ENCODE results near the gene ULK1. TPM values are rescaled to one million over a fixed set of nuclear protein-coding genes. Genes with fewer than 3 reads are reported as not detected.
"Not testable (repeated sequence)": the region's sequence is repeated elsewhere in the genome, so short reads cannot be mapped to it uniquely, and the experiment has no call there.

ULK1 gene
- polyA plus RNA-seq, 1 donor: 27.3 TPM

DNA sequence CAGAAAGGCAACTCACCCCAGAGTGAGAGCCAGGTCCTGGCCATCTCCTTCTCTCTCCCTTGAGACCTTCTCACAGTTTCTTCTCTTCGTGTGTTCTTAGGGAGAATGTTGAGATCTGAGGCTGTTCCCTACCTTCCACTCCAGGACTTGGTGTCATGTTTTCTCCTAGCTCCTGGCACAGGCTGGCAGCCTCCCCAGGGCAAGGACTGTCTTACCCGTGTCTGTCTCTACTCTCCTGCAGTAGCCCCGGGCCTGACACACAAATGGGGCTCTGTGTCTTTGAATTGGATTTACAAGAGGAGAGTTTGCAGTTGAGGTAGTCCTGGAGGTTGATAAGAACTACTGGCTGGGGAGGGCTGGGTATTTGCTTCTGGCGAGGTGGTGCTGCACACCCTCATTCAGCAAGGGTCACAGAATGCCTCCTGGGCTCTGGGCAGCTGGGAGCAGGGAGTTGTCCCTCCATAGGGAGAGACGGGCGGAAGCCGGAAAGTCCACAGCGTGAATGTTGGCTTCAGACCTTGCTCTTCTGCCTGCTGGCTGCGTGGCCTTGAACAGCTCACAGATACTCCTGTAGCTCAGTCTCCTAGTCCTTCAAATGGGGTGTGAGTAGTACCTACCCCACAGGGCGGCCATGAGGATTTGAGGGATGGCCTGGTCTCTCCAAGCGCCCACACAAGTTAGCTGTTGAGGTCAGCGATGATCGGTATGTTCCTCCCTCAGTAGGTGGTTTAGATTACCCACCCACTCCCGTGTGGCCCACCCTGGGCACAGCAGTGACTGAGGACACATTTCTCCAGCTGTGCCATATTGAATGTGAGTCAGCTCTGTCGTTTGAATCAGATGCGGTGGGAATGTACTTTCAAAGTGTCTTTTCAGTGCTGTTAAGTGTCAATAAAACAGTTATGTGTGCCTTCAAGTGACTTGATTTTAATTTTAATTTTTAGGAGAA lies 65.5 kb downstream of the ULK1 start:
- 71% methylated on average over 1 of the region's 16 CpGs for WGBS (ENCODE audit: insufficient coverage, low lambda C conversion rate)
- no peaks in the 10 kb centered on the region for H3K4me1 ChIP-seq (ENCODE audit: control insufficient read depth, insufficient read depth, low read length)
- H3K36me3 ChIP-seq (ENCODE audit: control insufficient read depth, insufficient read depth, low read length): peaks cover 10% of the 10 kb centered on the region
- no peak overlapping the region for H3K27ac ChIP-seq (ENCODE audit: low read length)
- DNase-seq: no peak
- H3K9me3 ChIP-seq (ENCODE audit: control insufficient read depth, low read depth, low read length): no peaks in the 10 kb centered on the region
- no peak overlapping the region for H3K4me3 ChIP-seq (ENCODE audit: low read length)
- no peaks in the 10 kb centered on the region for H3K27me3 ChIP-seq (ENCODE audit: control insufficient read depth, insufficient read depth, low read length)

DNA sequence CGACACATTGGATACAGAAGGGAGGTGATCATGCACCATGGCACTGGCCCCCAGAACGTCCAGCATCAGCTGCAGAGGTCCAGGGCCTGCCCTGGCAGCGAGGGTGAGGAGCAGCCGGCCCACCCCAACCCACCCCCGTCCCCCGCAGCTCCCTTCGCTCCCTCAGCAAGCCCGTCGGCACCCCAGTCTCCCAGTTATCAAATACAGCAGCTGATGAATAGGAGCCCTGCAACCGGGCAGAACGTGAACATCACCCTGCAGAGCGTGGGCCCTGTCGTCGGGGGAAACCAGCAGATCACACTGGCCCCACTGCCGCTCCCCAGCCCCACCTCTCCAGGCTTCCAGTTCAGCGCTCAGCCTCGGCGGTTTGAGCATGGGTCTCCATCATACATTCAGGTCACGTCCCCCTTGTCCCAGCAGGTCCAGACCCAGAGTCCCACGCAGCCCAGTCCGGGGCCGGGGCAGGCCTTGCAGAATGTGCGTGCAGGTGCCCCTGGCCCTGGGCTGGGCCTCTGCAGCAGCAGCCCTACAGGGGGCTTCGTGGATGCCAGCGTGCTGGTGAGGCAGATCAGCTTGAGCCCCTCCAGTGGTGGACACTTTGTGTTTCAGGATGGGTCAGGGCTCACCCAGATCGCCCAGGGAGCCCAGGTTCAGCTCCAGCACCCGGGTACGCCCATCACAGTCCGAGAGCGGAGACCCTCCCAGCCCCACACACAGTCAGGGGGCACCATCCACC lies 66.3 kb downstream of the ULK1 start:
- H3K27ac ChIP-seq (ENCODE audit: low read length); H3K4me1 ChIP-seq (ENCODE audit: control insufficient read depth, insufficient read depth, low read length): not testable (repeated sequence)

DNA sequence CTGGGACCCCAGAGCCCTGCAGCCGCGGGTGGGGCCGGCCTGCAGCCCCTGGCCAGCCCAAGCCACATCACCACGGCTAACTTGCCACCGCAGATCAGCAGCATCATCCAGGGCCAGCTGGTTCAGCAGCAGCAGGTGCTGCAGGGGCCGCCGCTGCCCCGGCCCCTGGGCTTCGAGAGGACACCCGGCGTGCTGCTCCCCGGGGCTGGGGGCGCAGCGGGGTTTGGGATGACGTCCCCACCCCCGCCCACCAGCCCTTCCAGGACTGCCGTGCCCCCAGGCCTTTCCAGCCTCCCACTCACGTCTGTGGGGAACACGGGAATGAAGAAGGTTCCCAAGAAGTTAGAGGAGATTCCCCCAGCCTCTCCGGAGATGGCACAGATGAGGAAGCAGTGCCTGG lies 66.9 kb downstream of the ULK1 start:
- H3K9me3 ChIP-seq (ENCODE audit: control insufficient read depth, low read depth, low read length); H3K27me3 ChIP-seq (ENCODE audit: control insufficient read depth, insufficient read depth, low read length); H3K27ac ChIP-seq (ENCODE audit: low read length); DNase-seq; H3K4me1 ChIP-seq (ENCODE audit: control insufficient read depth, insufficient read depth, low read length); H3K4me3 ChIP-seq (ENCODE audit: low read length): not testable (repeated sequence)
- WGBS (ENCODE audit: insufficient coverage, low lambda C conversion rate): no CpG with 5 or more reads among the region's 20 CpGs
- peaks cover 10% of the 10 kb centered on the region for H3K36me3 ChIP-seq (ENCODE audit: control insufficient read depth, insufficient read depth, low read length)

More for the DNA sequence above, 66.3 kb downstream of the ULK1 start:
- DNase-seq; H3K4me3 ChIP-seq (ENCODE audit: low read length); H3K27me3 ChIP-seq (ENCODE audit: control insufficient read depth, insufficient read depth, low read length); H3K9me3 ChIP-seq (ENCODE audit: control insufficient read depth, low read depth, low read length): not testable (repeated sequence)
- no CpG with 5 or more reads among the region's 30 CpGs for WGBS (ENCODE audit: insufficient coverage, low lambda C conversion rate)
- H3K36me3 ChIP-seq (ENCODE audit: control insufficient read depth, insufficient read depth, low read length): peaks cover 10% of the 10 kb centered on the region

DNA sequence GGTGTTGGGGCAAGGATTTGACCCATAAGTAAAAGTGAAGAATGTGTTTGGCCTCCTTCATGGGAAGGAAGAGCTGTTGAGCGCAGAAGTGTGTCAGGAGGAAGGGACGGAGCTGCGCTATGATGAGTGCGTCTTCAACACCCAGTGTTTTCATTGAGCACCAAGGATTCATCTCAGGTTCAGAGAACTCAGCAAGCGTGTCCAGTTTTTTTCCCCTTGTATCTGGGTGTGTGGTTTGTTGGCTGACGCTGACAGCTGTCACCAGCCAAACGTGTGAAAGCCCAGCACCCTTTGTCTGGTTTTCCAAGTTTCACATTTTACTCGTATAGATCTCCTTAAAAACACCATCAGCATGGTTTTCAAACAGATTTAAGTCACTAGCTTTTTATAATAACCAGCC lies 67.6 kb downstream of the ULK1 start:
- Histone ChIP-seq H3K36me3 (ENCODE audit: control insufficient read depth, insufficient read depth, low read length) (peaks cover 10% of the 10 kb centered on the region), H3K4me1 (ENCODE audit: control insufficient read depth, insufficient read depth, low read length) (no peaks in the 10 kb centered on the region), H3K9me3 (ENCODE audit: control insufficient read depth, low read depth, low read length) (no peaks in the 10 kb centered on the region), H3K4me3 (ENCODE audit: low read length) (no peak overlapping the region), H3K27me3 (ENCODE audit: control insufficient read depth, insufficient read depth, low read length) (no peaks in the 10 kb centered on the region), H3K27ac (ENCODE audit: low read length) (no peak overlapping the region)
- WGBS (ENCODE audit: insufficient coverage, low lambda C conversion rate): no CpG with 5 or more reads among the region's 8 CpGs
- DNase-seq: no peak

DNA sequence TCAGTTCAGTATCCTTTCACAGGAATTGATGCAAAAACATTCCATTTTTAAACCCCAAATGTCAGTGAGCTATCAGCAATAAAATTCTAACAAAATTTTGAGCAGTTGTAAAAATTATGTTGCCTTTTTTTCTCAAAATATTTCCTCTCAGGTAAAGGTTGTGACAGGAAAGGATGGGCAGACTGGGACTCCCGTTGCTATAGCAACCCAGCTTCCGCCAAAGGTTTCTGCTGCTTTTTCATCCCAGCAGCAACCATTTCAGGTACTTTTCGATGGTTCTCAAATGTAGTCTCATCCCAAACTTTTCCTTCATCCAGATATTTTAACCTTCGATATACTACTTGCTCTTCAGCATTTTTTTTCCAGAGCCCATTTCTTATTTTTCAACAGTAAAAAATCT lies 69.0 kb downstream of the ULK1 start:
- peaks cover 10% of the 10 kb centered on the region for H3K36me3 ChIP-seq (ENCODE audit: control insufficient read depth, insufficient read depth, low read length)
- no peaks in the 10 kb centered on the region for H3K4me1 ChIP-seq (ENCODE audit: control insufficient read depth, insufficient read depth, low read length)
- H3K27me3 ChIP-seq (ENCODE audit: control insufficient read depth, insufficient read depth, low read length): no peaks in the 10 kb centered on the region
- no peak overlapping the region for H3K27ac ChIP-seq (ENCODE audit: low read length)
- no peaks in the 10 kb centered on the region for H3K9me3 ChIP-seq (ENCODE audit: control insufficient read depth, low read depth, low read length)
- DNase-seq: no peak
- H3K4me3 ChIP-seq (ENCODE audit: low read length): no peak overlapping the region
- 87% methylated on average over 4 of the region's 4 CpGs for WGBS (ENCODE audit: insufficient coverage, low lambda C conversion rate)

DNA sequence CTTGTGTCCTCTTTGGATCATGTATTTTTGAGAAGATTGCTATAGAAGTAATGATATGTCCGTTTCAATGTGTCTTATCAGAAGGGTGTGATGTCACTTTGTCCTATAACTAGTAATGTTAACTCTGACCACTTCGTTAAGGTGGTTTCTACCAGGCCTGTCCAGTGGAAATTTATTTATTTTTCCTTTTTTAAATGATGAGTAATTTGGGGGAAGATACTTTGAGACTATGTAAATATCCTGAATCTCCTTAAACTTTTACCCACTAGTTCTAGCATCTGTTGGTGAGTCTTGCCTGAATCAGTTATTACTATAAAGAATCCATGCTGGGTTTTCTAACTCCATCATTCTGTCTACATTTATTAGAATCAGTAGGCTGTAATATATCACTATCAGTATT lies 70.7 kb downstream of the ULK1 start:
- Histone ChIP-seq H3K4me1 (ENCODE audit: control insufficient read depth, insufficient read depth, low read length) (no peaks in the 10 kb centered on the region), H3K27me3 (ENCODE audit: control insufficient read depth, insufficient read depth, low read length) (no peaks in the 10 kb centered on the region), H3K9me3 (ENCODE audit: control insufficient read depth, low read depth, low read length) (no peaks in the 10 kb centered on the region), H3K36me3 (ENCODE audit: control insufficient read depth, insufficient read depth, low read length) (peaks cover 8% of the 10 kb centered on the region), H3K4me3 (ENCODE audit: low read length) (no peak overlapping the region), H3K27ac (ENCODE audit: low read length) (no peak overlapping the region)
- DNase-seq: no peak
- no CpG with 5 or more reads among the region's 2 CpGs for WGBS (ENCODE audit: insufficient coverage, low lambda C conversion rate)

DNA sequence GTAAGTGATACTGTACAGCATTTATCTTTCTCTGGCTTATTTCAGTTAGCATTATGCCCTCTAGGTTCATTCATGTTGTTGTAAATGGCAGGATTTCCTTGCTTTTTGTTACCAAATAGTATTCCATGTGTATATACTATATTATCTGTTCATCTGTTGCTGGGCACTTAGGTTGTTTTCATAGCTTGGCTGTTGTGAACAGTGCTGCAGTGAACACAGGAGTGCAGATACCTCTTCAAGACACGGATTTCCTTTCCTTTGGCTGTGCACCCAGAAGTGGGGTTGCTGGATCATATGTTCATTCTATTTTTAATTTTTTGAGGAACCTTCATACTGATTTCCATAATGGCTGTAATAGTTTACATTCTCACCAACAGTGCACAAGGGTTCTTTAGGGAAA lies 76.8 kb downstream of the ULK1 start:
- no peak overlapping the region for H3K27ac ChIP-seq (ENCODE audit: low read length)
- no peaks in the 10 kb centered on the region for H3K27me3 ChIP-seq (ENCODE audit: control insufficient read depth, insufficient read depth, low read length)
- H3K4me1 ChIP-seq (ENCODE audit: control insufficient read depth, insufficient read depth, low read length): no peaks in the 10 kb centered on the region
- no peak overlapping the region for H3K4me3 ChIP-seq (ENCODE audit: low read length)
- no peaks in the 10 kb centered on the region for H3K9me3 ChIP-seq (ENCODE audit: control insufficient read depth, low read depth, low read length)
- H3K36me3 ChIP-seq (ENCODE audit: control insufficient read depth, insufficient read depth, low read length): peaks cover 2% of the 10 kb centered on the region
- no CpG with 5 or more reads among the region's 1 CpG for WGBS (ENCODE audit: insufficient coverage, low lambda C conversion rate)
- DNase-seq: no peak

Other genes with a start within 250 kb of the ULK1 start
- gene SFSWAP, start 183.5 kb upstream of the ULK1 start, polyA plus RNA-seq: 37.2 TPM
- gene MMP17, start 66.2 kb upstream of the ULK1 start, polyA plus RNA-seq: 8.3 TPM
- gene PUS1, start 34.7 kb downstream of the ULK1 start, polyA plus RNA-seq: 26.1 TPM
- gene EP400, start 55.3 kb downstream of the ULK1 start, polyA plus RNA-seq: 31.9 TPM
- gene DDX51, start 249.7 kb downstream of the ULK1 start, polyA plus RNA-seq: 18.9 TPM
- 13.5 TPM for gene NOC4L, start 249.8 kb downstream of the ULK1 start, polyA plus RNA-seq

All from large intestine (tissue), 3 donors.